HG03060 (cell line): Measurements from ENCODE around the gene TPX2.

ENCODE experiments used
- ATAC-seq: cut with Tn5 transposase; IDR thresholded peaks from one replicate; pipeline ENCODE4 v1.9.1; 2021; ENCODE audit warnings: low read depth, moderate number of reproducible peaks; ENCODE audit not compliant: unreplicated experiment

Gene TPX2

GRCh38 chr20:31830406-31830981 lies 91.4 kb downstream of the TPX2 start:
- no peak for ATAC-seq

GRCh38 chr20:31831211-31831610 lies 92.1 kb downstream of the TPX2 start:
- ATAC-seq: no peak

DNA sequence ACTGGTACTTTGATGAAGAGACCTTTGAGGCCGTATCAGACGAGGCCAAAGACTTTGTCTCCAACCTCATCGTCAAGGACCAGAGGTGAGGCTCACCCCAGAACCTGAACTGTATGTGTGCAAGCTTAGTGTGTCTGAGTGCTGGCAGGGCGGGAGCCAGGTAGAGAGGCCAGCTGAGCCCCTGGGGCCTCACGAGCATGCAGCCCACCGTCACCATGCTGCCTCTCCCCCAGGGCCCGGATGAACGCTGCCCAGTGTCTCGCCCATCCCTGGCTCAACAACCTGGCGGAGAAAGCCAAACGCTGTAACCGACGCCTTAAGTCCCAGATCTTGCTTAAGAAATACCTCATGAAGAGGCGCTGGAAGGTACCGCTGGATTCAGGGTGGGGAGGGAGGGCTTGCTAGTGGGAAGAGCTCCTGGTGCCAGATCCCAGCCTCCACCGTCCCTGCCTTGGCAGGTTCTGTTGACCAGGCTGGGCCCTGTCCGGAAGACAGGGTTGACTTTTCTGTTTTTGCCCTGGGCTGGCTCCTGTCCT lies 92.7 kb downstream of the TPX2 start:
- ATAC-seq: no peak

DNA sequence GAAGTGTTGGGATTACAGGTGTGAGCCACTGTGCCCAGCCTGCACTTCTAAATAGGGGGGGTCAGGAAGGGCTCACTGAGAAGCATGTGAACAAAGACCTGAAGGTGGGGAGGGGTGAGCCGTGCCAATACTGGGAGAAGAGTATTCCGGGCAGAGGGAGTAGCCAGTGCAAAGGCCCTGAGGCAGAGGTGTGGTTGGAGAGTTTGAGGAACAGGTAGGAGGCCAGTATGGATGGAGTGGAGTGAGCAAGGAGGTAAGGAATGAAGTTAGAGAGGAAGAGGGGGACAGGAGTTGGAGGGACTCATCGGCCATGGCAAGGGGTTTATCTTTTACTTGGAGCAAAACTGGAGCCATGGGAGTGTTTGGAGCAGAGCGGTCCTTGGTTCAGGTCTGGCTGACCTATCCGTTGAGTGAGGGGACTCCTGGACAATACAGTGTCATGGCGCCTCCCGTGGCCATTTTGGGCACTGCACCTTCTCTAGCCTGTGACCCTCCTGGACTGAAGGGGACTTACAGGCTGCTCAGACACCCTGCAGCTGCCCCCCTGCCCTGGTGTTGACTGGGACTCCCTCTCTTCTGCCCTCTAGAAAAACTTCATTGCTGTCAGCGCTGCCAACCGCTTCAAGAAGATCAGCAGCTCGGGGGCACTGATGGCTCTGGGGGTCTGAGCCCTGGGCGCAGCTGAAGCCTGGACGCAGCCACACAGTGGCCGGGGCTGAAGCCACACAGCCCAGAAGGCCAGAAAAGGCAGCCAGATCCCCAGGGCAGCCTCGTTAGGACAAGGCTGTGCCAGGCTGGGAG lies 94.2 kb downstream of the TPX2 start:
- ATAC-seq: no peak

DNA sequence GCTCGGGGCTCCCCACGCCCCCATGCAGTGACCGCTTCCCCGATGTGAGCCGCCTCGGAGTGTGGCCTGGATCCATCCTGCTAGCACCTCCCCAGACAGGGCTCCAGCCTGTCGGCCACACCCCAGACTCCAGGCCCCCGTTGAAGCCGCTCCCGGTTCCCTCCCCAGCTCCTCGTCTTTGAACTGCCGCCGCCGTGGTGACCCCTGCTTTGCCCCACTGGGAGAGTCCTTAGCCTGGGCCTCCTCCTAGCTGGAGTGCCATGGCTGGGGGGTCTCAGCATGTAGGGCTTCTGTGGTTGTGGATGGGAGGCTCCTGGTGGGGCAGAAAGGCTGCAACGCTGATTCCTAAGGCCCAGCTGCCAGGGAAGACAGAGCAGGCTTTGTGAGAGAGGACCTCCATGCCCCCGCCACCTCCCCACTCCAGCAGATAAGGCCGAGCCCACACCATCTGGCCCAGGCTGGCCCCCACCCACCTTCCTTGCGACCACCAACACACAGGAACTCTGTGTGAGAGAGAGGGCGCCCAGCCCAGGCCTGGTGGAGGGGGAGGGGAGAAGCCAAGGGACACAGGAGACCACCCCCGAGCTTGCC lies 94.9 kb downstream of the TPX2 start:
- no peak for ATAC-seq

DNA sequence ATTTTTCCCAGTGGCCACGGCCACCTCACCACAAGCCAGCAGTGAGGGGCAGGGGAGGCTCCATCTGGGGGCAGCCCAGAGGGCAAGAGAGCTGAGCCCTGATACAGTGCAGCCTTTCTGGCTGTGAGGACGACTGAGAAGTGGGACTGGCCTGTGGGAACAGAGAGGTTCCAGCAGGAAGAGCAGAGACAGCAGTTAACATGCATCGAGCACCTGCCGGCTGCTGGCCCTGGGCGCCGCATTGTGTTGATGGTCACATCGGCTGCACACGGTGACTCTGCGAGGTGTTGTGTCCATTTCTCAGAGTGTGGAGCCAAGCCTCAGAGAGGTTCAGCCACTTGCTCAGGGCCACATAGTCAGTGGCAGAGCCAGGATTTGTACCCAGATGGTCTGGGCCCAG lies 96.5 kb downstream of the TPX2 start:
- no peak for ATAC-seq

DNA sequence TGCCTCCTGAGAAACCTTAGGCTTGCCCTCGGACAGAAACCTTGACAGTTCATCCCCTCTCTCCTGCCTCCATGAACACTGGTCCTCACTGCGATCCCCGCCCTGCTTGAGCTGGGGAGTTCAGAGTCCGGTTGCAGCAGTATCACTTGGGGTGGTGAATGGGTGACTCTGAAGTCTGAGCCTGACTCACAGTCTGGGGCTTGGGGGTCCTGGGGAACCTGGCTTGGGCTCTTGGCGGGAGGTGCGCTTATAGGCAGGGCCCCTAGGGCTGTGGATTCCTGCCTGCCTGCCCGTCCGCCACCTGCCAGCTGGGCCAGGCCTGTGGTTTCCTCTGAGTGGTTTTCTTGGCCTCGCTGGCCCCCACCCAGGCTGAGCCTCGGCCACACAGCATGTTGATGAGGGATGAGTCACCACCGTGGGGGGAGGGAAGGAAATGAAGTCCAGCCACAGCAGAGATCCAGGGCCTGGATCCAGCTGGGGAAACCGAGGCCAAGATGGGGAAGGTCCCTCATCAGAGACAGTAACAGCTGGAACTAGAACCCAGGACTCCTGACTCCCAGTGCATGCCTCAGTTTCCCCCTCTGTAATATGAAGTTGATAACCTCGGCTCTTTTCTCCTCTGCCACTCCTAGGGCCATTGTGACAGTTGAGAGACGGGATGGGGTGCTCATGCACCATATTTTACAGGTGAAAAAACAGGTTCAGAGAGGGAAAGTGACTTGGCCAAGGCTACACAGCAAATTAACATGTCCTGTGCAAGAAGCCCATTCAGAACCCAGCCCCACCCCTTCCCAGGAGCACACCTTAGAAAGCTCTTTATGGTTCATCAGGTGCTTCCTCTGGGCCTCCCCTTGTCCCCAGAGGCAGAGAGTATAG lies 97.1 kb downstream of the TPX2 start:
- ATAC-seq: no peak

DNA sequence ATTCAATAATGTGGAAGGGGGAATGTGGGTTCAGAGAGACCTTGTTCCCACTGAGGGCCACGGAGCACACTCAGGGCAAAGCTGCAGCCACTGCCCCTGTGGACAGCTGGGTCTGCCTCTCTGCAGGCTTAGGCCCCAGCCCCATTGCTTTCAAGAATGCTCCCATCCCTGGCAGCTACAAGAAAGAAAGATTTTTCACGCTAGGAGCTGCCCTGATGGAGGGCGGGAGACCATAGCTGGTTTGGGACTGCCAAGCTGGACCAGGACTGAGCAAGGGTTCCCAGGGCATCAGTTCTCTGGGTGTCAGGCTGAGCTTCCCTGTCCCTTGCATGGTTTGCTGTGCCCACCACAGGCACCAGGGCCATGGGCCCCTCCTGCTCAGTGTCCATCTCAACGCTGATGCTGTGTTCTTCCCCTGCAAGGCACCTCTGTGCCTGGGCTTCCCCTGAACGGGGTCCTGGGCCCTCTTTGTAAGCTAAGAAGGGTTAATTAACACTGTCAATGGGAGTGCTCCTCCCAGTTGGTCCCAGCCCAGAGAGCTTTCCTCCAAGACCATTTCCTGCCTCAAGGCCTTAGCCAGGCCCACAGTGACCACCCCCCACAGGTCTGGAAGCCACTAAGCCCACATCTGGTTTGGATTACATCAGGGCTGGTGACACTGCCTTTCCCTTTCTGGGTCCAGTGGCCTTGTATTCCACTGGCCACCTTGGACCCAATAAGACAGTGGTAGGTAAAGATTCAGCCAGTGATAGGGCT lies 97.9 kb downstream of the TPX2 start:
- no peak for ATAC-seq

- no peak for ATAC-seq
Observed at GRCh38 chr20:31837896-31838397, 98.9 kb downstream of the TPX2 start.

DNA sequence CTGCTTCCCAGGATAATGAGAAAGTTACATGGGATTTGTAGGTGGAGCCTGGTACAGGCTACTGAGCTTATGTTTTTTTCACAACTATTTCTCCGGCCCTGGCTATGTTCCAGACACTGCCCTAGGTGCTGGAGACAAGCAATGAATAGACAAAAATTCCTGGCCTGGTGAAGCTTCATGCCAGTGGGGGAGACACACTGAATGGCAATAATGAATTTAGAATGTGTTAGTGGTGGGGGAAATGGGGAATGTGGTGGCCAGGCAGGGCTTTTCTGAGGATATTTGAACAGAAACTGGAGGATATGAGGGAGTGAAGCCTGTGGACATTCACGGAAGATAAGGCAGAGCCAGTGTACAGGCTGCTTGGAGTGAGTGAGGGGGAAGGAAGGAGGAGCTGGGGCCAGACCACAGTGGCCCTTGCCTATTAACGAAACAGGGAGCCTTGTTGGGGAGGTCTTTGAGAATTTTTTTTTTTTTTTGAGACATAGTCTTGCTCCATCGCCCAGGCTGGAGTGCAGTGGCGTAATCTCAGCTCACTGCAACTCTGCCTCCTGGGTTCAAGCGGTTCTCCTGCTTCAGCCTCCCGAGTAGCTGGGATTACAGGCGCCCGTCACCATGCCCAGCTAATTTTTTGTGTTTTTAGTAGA lies 99.7 kb downstream of the TPX2 start:
- no peak for ATAC-seq

DNA sequence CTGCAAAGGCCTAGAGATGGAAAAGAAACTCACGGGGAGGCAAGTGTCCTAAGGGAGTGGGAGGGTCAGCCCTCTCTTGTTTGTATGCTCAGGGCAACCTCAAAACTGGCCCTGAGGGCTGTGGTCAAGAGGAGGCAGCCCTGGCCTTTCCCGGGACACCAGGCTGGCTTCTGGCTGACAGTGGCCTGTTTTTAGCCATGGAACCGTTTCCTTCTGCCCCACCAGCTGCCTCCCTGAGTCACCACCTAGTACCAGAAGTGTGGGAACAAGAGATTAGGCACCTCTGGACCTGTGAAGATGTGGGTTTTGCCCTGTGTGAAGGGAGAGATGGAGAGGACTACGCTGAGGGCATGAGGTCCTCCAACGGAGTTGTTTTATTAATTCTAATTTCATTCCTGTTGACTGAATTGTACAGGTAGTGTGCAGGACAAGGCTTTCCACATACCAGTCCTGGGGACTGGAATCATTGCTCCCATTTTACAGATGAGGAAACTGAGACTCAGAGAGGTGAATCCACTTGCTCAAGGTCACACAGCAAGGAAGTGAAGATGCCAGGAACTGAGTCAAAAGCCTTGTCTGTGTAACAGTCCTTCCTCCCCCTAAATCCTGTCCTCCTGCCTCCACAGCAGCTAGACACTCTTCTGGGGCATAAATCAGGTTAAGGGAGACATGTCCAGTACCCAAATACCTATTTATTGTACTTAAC lies 100.8 kb downstream of the TPX2 start:
- no peak for ATAC-seq

DNA sequence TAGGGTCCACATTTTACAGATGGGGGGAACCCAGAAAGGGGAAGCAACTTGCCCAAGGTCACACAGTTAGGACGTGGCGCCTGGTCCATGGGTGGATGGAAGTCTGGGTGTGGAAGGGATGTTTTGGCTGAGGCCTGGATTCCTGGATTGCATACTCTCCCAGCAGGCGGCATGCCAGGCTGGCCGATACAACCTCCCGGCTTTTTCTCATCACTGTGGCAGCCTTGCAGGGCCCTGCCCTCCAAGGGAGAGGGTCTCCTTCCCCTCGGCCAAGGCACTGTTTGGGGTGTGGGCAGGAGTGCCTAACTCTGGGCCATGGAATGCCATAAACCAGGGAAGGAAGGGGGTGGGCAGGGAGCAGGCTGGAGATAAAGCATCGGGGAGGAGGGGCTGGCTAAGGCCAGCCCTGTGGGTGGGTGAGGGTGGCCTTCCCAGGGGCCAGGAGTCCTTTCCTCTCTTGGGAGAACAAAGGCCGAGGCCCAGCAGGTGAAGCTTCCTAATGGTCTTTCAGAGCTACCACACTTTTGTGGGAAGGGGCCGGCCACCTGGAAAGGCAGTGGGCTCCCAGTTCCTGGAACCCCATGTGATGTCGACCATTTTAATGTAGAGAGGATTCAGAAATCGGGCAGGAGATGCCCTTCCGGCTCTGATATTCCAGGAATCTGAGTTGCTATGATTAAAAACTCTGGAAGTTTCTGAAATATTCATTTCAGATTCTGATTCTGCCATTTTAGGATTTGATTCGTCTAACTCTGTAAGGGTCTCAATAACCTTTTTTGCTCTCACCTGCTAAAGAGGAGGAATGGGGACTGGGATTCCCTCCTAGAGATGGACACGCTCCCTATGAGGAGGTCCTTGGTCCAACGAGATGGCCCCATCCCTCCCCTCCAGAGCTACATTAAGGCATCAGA lies 102.1 kb downstream of the TPX2 start:
- no peak for ATAC-seq

- ATAC-seq: no peak
Observed at GRCh38 chr20:31841928-31842327, 102.8 kb downstream of the TPX2 start.

GRCh38 chr20:31842471-31843157 lies 103.5 kb downstream of the TPX2 start:
- ATAC-seq: no peak

- no peak for ATAC-seq
Observed at GRCh38 chr20:31843288-31843687, 104.2 kb downstream of the TPX2 start.

DNA sequence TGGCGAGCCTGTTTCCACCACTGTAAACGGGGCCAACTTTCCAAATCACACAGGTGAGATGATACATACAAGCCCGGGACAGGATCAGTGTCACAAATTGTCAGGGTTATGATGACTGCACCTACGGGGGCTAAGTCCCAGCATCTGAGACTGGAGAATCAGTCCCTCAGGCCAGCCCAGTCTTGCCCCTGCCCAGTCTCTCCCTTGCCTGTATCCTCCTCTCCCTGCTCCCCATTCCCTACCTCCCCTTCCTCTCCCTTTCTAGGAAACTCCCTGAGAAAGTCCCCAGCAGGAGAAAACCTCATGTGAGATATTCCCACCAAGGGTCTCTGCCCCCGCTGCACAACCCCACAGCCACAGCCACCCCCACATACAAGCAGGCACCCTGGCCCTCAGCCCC lies 104.8 kb downstream of the TPX2 start:
- ATAC-seq: no peak

- no peak for ATAC-seq
Observed at GRCh38 chr20:31844737-31845299, 105.7 kb downstream of the TPX2 start.
